GM12875 (cell line): Measurements from ENCODE around the gene ZNF318.

Source experiments
- H3K4me3 ChIP-seq: one replicate; pipeline ENCODE4 v1.5.1; 2011; ENCODE audit warnings: low read depth, low read length, control low read depth
- TF ChIP-seq, protein P1 (sequence below): IDR thresholded peaks from 2 replicates; pipeline ENCODE4 v1.5.1; 2011; ENCODE audit warnings: low read depth, mild to moderate bottlenecking, control low read depth, inconsistent platforms, low read length, moderate library complexity, borderline replicate concordance; ENCODE audit not compliant: insufficient read depth

ZNF318 gene

DNA sequence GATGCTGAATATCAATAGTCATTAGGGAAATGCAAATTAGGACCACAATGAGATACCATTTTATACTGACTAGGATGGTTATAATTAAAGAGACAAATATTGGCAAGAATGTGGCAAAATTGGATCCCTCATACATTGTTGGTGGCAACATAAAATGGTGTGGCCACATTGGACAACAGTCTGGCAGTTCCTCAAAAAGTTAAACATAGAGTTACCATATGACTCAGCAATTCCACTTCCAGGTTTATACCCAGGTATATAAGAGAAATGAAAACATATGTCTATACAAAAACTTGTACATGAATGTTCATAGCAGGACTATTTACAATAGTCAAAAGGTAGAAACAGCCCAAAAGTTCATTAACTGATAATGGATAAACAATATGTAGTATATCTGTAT lies 58.8 kb downstream of the ZNF318 start:
- TF ChIP-seq, protein P1, sequence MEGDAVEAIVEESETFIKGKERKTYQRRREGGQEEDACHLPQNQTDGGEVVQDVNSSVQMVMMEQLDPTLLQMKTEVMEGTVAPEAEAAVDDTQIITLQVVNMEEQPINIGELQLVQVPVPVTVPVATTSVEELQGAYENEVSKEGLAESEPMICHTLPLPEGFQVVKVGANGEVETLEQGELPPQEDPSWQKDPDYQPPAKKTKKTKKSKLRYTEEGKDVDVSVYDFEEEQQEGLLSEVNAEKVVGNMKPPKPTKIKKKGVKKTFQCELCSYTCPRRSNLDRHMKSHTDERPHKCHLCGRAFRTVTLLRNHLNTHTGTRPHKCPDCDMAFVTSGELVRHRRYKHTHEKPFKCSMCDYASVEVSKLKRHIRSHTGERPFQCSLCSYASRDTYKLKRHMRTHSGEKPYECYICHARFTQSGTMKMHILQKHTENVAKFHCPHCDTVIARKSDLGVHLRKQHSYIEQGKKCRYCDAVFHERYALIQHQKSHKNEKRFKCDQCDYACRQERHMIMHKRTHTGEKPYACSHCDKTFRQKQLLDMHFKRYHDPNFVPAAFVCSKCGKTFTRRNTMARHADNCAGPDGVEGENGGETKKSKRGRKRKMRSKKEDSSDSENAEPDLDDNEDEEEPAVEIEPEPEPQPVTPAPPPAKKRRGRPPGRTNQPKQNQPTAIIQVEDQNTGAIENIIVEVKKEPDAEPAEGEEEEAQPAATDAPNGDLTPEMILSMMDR = no peak
- H3K4me3 ChIP-seq = no peak overlapping the region

GRCh38 chr6:43310134-43310533 lies 59.3 kb downstream of the ZNF318 start:
- TF ChIP-seq, protein P1 = no peak
- no peak overlapping the region for H3K4me3 ChIP-seq

- H3K4me3 ChIP-seq = peak overlapping the region; percentile 7
- TF ChIP-seq, protein P1 = no peak
These were observed 60.4 kb downstream of the ZNF318 start for GRCh38 chr6:43308990-43309477.

GRCh38 chr6:43308101-43308989 lies 61.1 kb downstream of the ZNF318 start, which contains the start of gene CRIP3:
TSS of gene CRIP3 (minus strand) at chr6:43308826. CDS start at chr6:43308792, 34 bp downstream.
- peak within 1 kb of the TSS; percentile 7 for H3K4me3 ChIP-seq
- TF ChIP-seq, protein P1 = peak; percentile 67

GRCh38 chr6:43307451-43308100 lies 61.9 kb downstream of the ZNF318 start:
- H3K4me3 ChIP-seq = no peak overlapping the region
- TF ChIP-seq, protein P1 = no peak

DNA sequence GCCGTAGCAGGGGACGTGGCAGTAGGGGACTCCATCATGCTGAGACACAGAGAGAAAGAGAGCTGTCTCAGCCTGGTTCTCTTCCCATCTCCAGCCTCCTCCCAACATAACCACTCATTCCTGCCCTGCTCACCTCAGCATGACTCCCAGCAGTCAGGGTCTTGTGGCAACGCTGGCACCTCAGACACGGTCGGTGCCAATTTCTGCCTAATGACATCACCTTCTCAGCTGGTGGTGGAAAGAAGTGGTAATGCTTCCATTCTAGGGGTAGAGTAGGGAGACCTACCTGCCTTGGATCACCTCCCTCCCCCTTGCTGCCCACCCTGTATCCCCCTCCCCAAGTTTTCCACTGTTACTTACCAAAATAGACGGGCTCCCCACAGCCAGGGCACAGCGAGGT lies 63.4 kb downstream of the ZNF318 start:
- TF ChIP-seq, protein P1 = no peak

More for the DNA sequence above, 63.4 kb downstream of the ZNF318 start:
- H3K4me3 ChIP-seq = no peak overlapping the region
